Measurements from ENCODE around the gene BSN. TPM values are rescaled to one million over a fixed set of nuclear protein-coding genes. Genes with fewer than 3 reads are reported as not detected.
"Not testable (repeated sequence)": the region's sequence is repeated elsewhere in the genome, so short reads cannot be mapped to it uniquely, and the experiment has no call there.

Gene BSN
- total and polyA plus RNA-seq, 12 donors, result 0.06 to 1.4 (median 0.62) TPM

- peaks cover 0 to 14% (median 0%) of the 10 kb centered on the region in 7 donors for H3K27me3 ChIP-seq
- WGBS, 2 donors, result 84 to 90% methylated on average over 12 of the region's 12 CpGs
- DNase-seq; ATAC-seq; H3K27ac ChIP-seq; intact Hi-C loops (cut with DNase I); H3K9me3 ChIP-seq: not testable (repeated sequence)
- H3K4me1 ChIP-seq, result peaks cover 4 to 48% (median 32%) of the 10 kb centered on the region in 9 donors
- H3K36me3 ChIP-seq, result peaks cover 0 to 25% (median 15%) of the 10 kb centered on the region in 9 donors
- H3K4me3 ChIP-seq, result peak overlapping the region in 1 of 10 donors; percentile 27
These were observed 133.1 kb downstream of the BSN start for GRCh38 chr3:49687424-49687795.

GRCh38 chr3:49688338-49689045 is 134.2 kb downstream of the BSN start:
- Histone ChIP-seq H3K36me3 (peaks cover 0 to 15% (median 4%) of the 10 kb centered on the region in 9 donors), H3K27me3 (peaks cover 0 to 14% (median 0%) of the 10 kb centered on the region in 7 donors), H3K27ac (peak overlapping the region in 9 of 10 donors; percentile 74 to 92 (median 87)), H3K4me3 (peak overlapping the region; percentile 63 to 100 (median 97)), H3K4me1 (peaks cover 4 to 48% (median 32%) of the 10 kb centered on the region in 9 donors)
- intact Hi-C loops (cut with DNase I); DNase-seq; H3K9me3 ChIP-seq: not testable (repeated sequence)
- WGBS, 2 donors, result 67 to 75% methylated on average over 7 of the region's 7 CpGs
- peak in 4 of 8 donors; percentile 1 to 4 (median 2) for ATAC-seq

- DNase-seq (peak; percentile 93 to 94), ATAC-seq (peak; percentile 76 to 92 (median 88))
- peak in 7 of 9 donors; percentile 24 to 62 (median 49) for TF ChIP-seq CTCF (IDR thresholded peaks at IDR 0.05)
- Histone ChIP-seq H3K4me3 (peak within 1 kb of the TSS; percentile 63 to 100 (median 97)), H3K4me1 (peaks cover 4 to 48% (median 32%) of the 10 kb centered on the region in 9 donors), H3K36me3 (peaks cover 0 to 9% (median 0%) of the 10 kb centered on the region in 9 donors), H3K27me3 (peaks cover 0 to 14% (median 0%) of the 10 kb centered on the region in 7 donors), H3K27ac (peak within 1 kb of the TSS; percentile 11 to 92 (median 87)), H3K9me3 (no peaks in the 10 kb centered on the region)
- intact Hi-C loops (cut with DNase I), result no loop called here
- 3% methylated on average over 63 to 64 of the region's 66 CpGs for WGBS, 2 donors
These were observed 135.0 kb downstream of the BSN start, which contains the start of the genes MST1 and RNF123 for GRCh38 chr3:49689046-49689907. Gene MST1, minus strand, starts transcription at chr3:49689474. Its CDS starts 783 bp downstream, at chr3:49688691. Gene RNF123, plus strand, starts transcription at chr3:49689557. Its CDS starts 1,609 bp downstream, at chr3:49691166.

GRCh38 chr3:49689908-49690624 is 135.8 kb downstream of the BSN start:
- H3K27ac ChIP-seq, result peak overlapping the region; percentile 11 to 92 (median 87)
- H3K4me3 ChIP-seq, result peak overlapping the region; percentile 63 to 100 (median 97)
- WGBS, 2 donors, result 7 to 8% methylated on average over 16 of the region's 16 CpGs
- ATAC-seq; H3K36me3 ChIP-seq; DNase-seq; intact Hi-C loops (cut with DNase I); H3K9me3 ChIP-seq: not testable (repeated sequence)
- H3K4me1 ChIP-seq, result peaks cover 4 to 53% (median 33%) of the 10 kb centered on the region in 9 donors
- peaks cover 0 to 14% (median 0%) of the 10 kb centered on the region in 7 donors for H3K27me3 ChIP-seq

GRCh38 chr3:49690856-49691255 is 136.6 kb downstream of the BSN start:
- Histone ChIP-seq H3K27me3 (peaks cover 0 to 13% (median 0%) of the 10 kb centered on the region in 7 donors), H3K4me1 (peaks cover 4 to 60% (median 34%) of the 10 kb centered on the region in 9 donors), H3K4me3 (peak overlapping the region in 4 of 10 donors; percentile 92 to 100 (median 98))
- DNase-seq; H3K27ac ChIP-seq; H3K9me3 ChIP-seq; ATAC-seq; H3K36me3 ChIP-seq; intact Hi-C loops (cut with DNase I): not testable (repeated sequence)
- WGBS, 2 donors, result 93 to 96% methylated on average over 3 of the region's 3 CpGs

GRCh38 chr3:49691481-49691880 is 137.2 kb downstream of the BSN start:
- DNase-seq, result not testable (repeated sequence)

GRCh38 chr3:49694409-49695070 is 140.3 kb downstream of the BSN start:
- DNase-seq; H3K4me3 ChIP-seq; H3K27me3 ChIP-seq; ATAC-seq; H3K9me3 ChIP-seq; intact Hi-C loops (cut with DNase I): not testable (repeated sequence)
- peak overlapping the region in 4 of 10 donors; percentile 36 to 60 (median 51) for H3K27ac ChIP-seq
- 59 to 64% methylated on average over 6 of the region's 6 CpGs for WGBS, 2 donors
- H3K4me1 ChIP-seq, result peaks cover 0 to 59% (median 22%) of the 10 kb centered on the region in 9 donors
- peaks cover 0 to 28% (median 0%) of the 10 kb centered on the region in 9 donors for H3K36me3 ChIP-seq

More at GRCh38 chr3:49691481-49691880, 137.2 kb downstream of the BSN start:
- ATAC-seq; H3K4me3 ChIP-seq; H3K27ac ChIP-seq; intact Hi-C loops (cut with DNase I); H3K9me3 ChIP-seq; H3K27me3 ChIP-seq; H3K36me3 ChIP-seq: not testable (repeated sequence)
- 82 to 83% methylated on average over 3 of the region's 3 CpGs for WGBS, 2 donors
- peaks cover 4 to 64% (median 34%) of the 10 kb centered on the region in 9 donors for H3K4me1 ChIP-seq

GRCh38 chr3:49695350-49696015 is 141.2 kb downstream of the BSN start:
- H3K27me3 ChIP-seq; H3K9me3 ChIP-seq; intact Hi-C loops (cut with DNase I); DNase-seq; H3K4me3 ChIP-seq: not testable (repeated sequence)
- Histone ChIP-seq H3K36me3 (peaks cover 0 to 38% (median 6%) of the 10 kb centered on the region in 9 donors), H3K27ac (peak overlapping the region in 4 of 10 donors; percentile 48 to 60 (median 52)), H3K4me1 (peaks cover 0 to 59% (median 15%) of the 10 kb centered on the region in 9 donors)
- WGBS, 2 donors, result 61 to 64% methylated on average over 4 of the region's 4 CpGs
- peak; percentile 53 to 86 (median 74) for ATAC-seq

Data from heart right ventricle (tissue), 16 donors.